HepG2 (cell line): ENCODE measurements around the gene RPL35. TPM values are rescaled to one million over a fixed set of nuclear protein-coding genes. Genes with fewer than 3 reads are reported as not detected.

Source experiments
- AHR ChIP-seq: IDR thresholded peaks from 2 replicates; pipeline ENCODE4 v1.6.1; 2018; ENCODE audit warnings: missing genetic modification reagents, missing compliant biosample characterization
- BCL6 ChIP-seq: IDR thresholded peaks from 2 replicates; pipeline ENCODE4 v1.6.1; 2016; ENCODE audit warnings: missing genetic modification reagents, missing compliant biosample characterization
- FOSL1 ChIP-seq: sonication (generic); formaldehyde crosslinking; IDR thresholded peaks from 2 replicates; pipeline ENCODE4 v1.9.0; 2021; ENCODE audit warnings: missing genetic modification reagents, borderline replicate concordance
- IKZF5 ChIP-seq: IDR thresholded peaks from 2 replicates; pipeline ENCODE4 v1.6.1; 2018; ENCODE audit warnings: missing genetic modification reagents, mild to moderate bottlenecking, missing compliant biosample characterization
- RARA ChIP-seq: IDR thresholded peaks from 2 replicates; pipeline ENCODE4 v1.6.1; 2016; ENCODE audit warnings: missing genetic modification reagents, missing compliant biosample characterization
- RXRA ChIP-seq: sonication (generic); formaldehyde crosslinking; IDR thresholded peaks from 2 replicates; pipeline ENCODE4 v1.5.1; 2020; ENCODE audit warnings: missing genetic modification reagents
- TFDP1 ChIP-seq: IDR thresholded peaks from 2 replicates; pipeline ENCODE4 v1.6.1; 2016; ENCODE audit warnings: missing compliant biosample characterization, missing genetic modification reagents, borderline replicate concordance
- THAP11 ChIP-seq: IDR thresholded peaks from 2 replicates; pipeline ENCODE4 v1.6.1; 2016; ENCODE audit warnings: missing biosample characterization, missing genetic modification reagents
- ZC3H13 ChIP-seq: sonication (generic); formaldehyde crosslinking; IDR thresholded peaks from 2 replicates; pipeline ENCODE4 v1.8.1; 2023; ENCODE audit warnings: mild to moderate bottlenecking, missing genetic modification reagents, moderate library complexity
- ZFAT ChIP-seq: sonication (generic); formaldehyde crosslinking; conservative IDR thresholded peaks from 2 replicates; pipeline ENCODE4 v1.8.1; 2023; ENCODE audit warnings: missing genetic modification reagents, inconsistent platforms
- ZMYM2 ChIP-seq: sonication (generic); formaldehyde crosslinking; IDR thresholded peaks from 2 replicates; pipeline ENCODE4 v1.8.0; 2022; ENCODE audit warnings: mild to moderate bottlenecking, missing genetic modification reagents
- ZMYM4 ChIP-seq: sonication (generic); formaldehyde crosslinking; IDR thresholded peaks from 2 replicates; pipeline ENCODE4 v1.8.1; 2023; ENCODE audit warnings: mild to moderate bottlenecking, missing genetic modification reagents
- ZNF232 ChIP-seq: sonication (generic); formaldehyde crosslinking; IDR thresholded peaks from 2 replicates; pipeline ENCODE4 v1.4.0; 2020; ENCODE audit warnings: missing genetic modification reagents, borderline replicate concordance
- ZNF333 ChIP-seq: sonication (generic); formaldehyde crosslinking; IDR thresholded peaks from 2 replicates; pipeline ENCODE4 v1.4.0; 2020; ENCODE audit warnings: mild to moderate bottlenecking, missing genetic modification reagents, borderline replicate concordance
- ZNF430 ChIP-seq: sonication (generic); formaldehyde crosslinking; IDR thresholded peaks from 2 replicates; pipeline ENCODE4 v1.9.0; 2021; ENCODE audit warnings: mild to moderate bottlenecking, missing genetic modification reagents
- ZNF616 ChIP-seq: sonication (generic); formaldehyde crosslinking; IDR thresholded peaks from 2 replicates; pipeline ENCODE4 v1.5.0; 2020; ENCODE audit warnings: low read depth, mild to moderate bottlenecking, missing genetic modification reagents
- ZNF619 ChIP-seq: sonication (generic); formaldehyde crosslinking; IDR thresholded peaks from 2 replicates; pipeline ENCODE4 v1.4.0; 2020; ENCODE audit warnings: mild to moderate bottlenecking, missing genetic modification reagents
- ZNF780A ChIP-seq: sonication (generic); formaldehyde crosslinking; IDR thresholded peaks from 2 replicates; pipeline ENCODE4 v1.8.0; 2022; ENCODE audit warnings: mild to moderate bottlenecking, missing genetic modification reagents, moderate library complexity
- polyA plus RNA-seq, 8 experiments: library from polyadenylated mRNA; depleted of rRNA in 3 of 8; stranded (reverse) in 7 of 8; unstranded in 1 of 8; fragments of >200 nt; fragmentation: Illumina TruSeq in 4 of 8; extraction: Trizol in 4 of 8; gene quantifications; 2 replicates each; pipeline versions ENCODE4 v1.2.1 to v1.2.3, GENCODE V29; 2011 to 2016; ENCODE audit warnings: low read depth in 4 of 8, missing spikeins in 1 of 8, mixed read lengths in 1 of 8; ENCODE audit not compliant: insufficient read depth in 1 of 8
- total RNA-seq, 5 experiments: library from RNA; depleted of rRNA; stranded (reverse); fragments of >200 nt; fragmentation: Illumina TruSeq; extraction: Trizol; gene quantifications; 2 replicates each; pipeline ENCODE4 v1.2.3, GENCODE V29; 2016; ENCODE audit warnings: low read depth in 1 of 5
- TF ChIP-seq, protein P1 (sequence below), 2 experiments: IDR thresholded peaks; 2 replicates each; pipeline ENCODE4 v1.6.1; 2011 to 2012; ENCODE audit warnings: low read length in 2 of 2, borderline replicate concordance in 1 of 2, low read depth in 1 of 2, mild to moderate bottlenecking in 1 of 2, moderate library complexity in 1 of 2
- TF ChIP-seq, protein P2 (sequence below): sonication (generic); formaldehyde crosslinking; IDR thresholded peaks from 2 replicates; pipeline ENCODE4 v1.4.0; 2020; ENCODE audit warnings: mild to moderate bottlenecking, missing genetic modification reagents

The RPL35 gene
- total and polyA plus RNA-seq, 2 of the 13 experiments (the other 11 are each of a cell fraction or from before 2014, with no cell fraction given), result 2,153 to 2,935 TPM

DNA sequence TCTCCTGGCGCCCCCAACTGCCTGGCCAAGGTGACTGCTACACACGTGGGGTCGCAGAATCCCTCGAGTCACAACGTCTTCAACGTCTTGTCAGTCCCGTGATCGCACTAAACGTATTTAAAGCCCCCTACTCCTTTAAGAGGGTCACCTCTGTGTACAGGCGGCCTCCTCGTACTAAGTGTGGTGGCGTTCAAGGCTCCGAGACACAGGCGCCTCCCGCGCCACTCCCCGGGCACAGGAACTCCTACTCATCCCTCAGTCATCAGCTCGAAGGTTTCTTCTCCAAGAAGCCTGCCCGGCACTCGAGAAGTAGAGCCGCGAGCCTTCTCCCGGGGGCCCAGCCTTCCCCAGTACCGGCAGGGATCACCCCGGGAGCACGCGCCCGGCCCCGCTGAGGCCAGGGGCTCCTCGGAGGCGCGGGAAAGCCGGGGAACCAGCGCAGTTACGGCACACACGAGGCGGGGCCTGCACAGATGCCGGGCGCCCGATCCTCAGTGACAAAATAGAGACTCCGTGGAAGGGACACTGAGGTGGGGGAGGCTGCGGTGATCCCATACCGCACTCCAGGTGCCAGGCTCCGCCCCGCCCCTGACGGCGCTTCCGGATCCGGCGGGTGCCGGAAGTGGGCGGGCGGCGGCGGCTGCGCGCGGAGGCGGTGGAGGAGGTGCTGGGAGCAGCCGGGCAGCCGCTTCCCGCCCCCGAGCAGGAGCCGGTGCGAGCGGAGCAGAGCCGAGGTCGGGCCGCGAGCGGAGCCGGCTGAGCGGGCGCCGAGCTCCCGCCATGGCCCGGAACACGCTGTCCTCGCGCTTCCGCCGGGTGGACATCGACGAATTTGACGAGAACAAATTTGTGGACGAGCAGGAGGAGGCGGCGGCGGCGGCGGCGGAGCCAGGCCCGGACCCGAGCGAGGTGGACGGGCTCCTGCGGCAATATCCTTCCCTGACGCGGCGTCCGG, 7.0 kb upstream of the RPL35 start (continued):
- TF ChIP-seq RARA (CRISPR knock-in tag) (0 out of 2 replicates have a peak, but pooled peaks have one; percentile 23), ZMYM4 (CRISPR knock-in tag) (peak; percentile 50), BCL6 (CRISPR knock-in tag) (peak; percentile 58; the same call in 1 of the 2 replicates), RXRA (CRISPR knock-in tag) (0 out of 2 replicates have a peak, but pooled peaks have one; percentile 44), ZFAT (CRISPR knock-in tag) (0 out of 2 replicates have a peak, but pooled peaks have one; percentile 55), AHR (CRISPR knock-in tag) (peak; percentile 5; the same call in 1 of the 2 replicates), FOSL1 (0 out of 2 replicates have a peak, but pooled peaks have one; percentile 18), ZNF333 (peak; percentile 65; the same call in 1 of the 2 replicates), ZNF780A (CRISPR knock-in tag) (no peak), ZNF232 (no peak), ZC3H13 (0 out of 2 replicates have a peak, but pooled peaks have one; percentile 19), THAP11 (CRISPR knock-in tag) (peak; percentile 89), ZNF619 (CRISPR knock-in tag) (peak; percentile 79; the same call in 1 of the 2 replicates), IKZF5 (CRISPR knock-in tag) (peak; percentile 20), ZNF430 (CRISPR knock-in tag) (peak; percentile 73; the same call in 1 of the 2 replicates), ZNF616 (CRISPR knock-in tag) (0 out of 2 replicates have a peak, but pooled peaks have one; percentile 49), ZMYM2 (no peak), TFDP1 (CRISPR knock-in tag) (peak; percentile 86; the same call in 1 of the 2 replicates)
- TF ChIP-seq, protein P1, sequence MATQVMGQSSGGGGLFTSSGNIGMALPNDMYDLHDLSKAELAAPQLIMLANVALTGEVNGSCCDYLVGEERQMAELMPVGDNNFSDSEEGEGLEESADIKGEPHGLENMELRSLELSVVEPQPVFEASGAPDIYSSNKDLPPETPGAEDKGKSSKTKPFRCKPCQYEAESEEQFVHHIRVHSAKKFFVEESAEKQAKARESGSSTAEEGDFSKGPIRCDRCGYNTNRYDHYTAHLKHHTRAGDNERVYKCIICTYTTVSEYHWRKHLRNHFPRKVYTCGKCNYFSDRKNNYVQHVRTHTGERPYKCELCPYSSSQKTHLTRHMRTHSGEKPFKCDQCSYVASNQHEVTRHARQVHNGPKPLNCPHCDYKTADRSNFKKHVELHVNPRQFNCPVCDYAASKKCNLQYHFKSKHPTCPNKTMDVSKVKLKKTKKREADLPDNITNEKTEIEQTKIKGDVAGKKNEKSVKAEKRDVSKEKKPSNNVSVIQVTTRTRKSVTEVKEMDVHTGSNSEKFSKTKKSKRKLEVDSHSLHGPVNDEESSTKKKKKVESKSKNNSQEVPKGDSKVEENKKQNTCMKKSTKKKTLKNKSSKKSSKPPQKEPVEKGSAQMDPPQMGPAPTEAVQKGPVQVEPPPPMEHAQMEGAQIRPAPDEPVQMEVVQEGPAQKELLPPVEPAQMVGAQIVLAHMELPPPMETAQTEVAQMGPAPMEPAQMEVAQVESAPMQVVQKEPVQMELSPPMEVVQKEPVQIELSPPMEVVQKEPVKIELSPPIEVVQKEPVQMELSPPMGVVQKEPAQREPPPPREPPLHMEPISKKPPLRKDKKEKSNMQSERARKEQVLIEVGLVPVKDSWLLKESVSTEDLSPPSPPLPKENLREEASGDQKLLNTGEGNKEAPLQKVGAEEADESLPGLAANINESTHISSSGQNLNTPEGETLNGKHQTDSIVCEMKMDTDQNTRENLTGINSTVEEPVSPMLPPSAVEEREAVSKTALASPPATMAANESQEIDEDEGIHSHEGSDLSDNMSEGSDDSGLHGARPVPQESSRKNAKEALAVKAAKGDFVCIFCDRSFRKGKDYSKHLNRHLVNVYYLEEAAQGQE (IDR thresholded peaks at IDR 0.05; ENCODE audit: borderline replicate concordance in 1 of 2, low read depth in 1 of 2, low read length in 2 of 2), result peak in 1 of 2 experiments; percentile 42; a peak in 1 of 4 replicates
- TF ChIP-seq, protein P2, sequence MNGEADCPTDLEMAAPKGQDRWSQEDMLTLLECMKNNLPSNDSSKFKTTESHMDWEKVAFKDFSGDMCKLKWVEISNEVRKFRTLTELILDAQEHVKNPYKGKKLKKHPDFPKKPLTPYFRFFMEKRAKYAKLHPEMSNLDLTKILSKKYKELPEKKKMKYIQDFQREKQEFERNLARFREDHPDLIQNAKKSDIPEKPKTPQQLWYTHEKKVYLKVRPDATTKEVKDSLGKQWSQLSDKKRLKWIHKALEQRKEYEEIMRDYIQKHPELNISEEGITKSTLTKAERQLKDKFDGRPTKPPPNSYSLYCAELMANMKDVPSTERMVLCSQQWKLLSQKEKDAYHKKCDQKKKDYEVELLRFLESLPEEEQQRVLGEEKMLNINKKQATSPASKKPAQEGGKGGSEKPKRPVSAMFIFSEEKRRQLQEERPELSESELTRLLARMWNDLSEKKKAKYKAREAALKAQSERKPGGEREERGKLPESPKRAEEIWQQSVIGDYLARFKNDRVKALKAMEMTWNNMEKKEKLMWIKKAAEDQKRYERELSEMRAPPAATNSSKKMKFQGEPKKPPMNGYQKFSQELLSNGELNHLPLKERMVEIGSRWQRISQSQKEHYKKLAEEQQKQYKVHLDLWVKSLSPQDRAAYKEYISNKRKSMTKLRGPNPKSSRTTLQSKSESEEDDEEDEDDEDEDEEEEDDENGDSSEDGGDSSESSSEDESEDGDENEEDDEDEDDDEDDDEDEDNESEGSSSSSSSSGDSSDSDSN, result peak; percentile 79
